GM13977 (cell line): ENCODE data around the gene HTT.

Source experiments
- DNase-seq: peaks from one replicate; pipeline ENCODE4 v3.0.0; 2012; ENCODE audit warnings: low spot score
- in situ Hi-C: fragments of 300-500 bp; cut with MboI; formaldehyde crosslinking; loops from one replicate; pipeline ENCODE4 v1.12.0; 2022; ENCODE audit warnings: low sequenced_read_pairs, low pct_unique_long_range_greater_than_20kb, mixed read lengths, inconsistent platforms; ENCODE audit not compliant: unreplicated experiment
- TF ChIP-seq, protein P1 (sequence below): IDR thresholded peaks from 2 replicates; pipeline ENCODE4 v1.5.1; 2012; ENCODE audit warnings: mild to moderate bottlenecking, control low read depth; ENCODE audit not compliant: insufficient read depth; ENCODE audit errors: extremely low read depth, missing control alignments

Gene HTT

DNA sequence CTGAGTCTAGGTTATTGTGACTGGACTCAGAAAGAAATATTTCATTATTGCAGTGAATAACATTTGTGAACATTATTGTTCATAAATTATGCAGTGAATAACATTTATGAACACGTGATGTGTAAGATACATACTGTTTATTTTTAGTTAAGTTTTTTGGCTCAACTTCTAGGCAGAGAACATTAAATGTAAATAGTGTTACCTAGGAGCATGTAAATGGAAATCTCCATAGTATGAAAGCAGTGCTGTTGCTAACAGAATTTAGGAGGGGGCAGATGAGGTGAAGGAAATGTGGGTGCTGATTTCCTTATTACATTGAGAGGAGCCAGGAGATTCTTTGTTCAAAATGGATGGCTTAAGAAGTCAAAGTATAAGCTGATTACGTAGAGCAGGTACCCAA lies 45.0 kb downstream of the HTT start:
- TF ChIP-seq, protein P1, sequence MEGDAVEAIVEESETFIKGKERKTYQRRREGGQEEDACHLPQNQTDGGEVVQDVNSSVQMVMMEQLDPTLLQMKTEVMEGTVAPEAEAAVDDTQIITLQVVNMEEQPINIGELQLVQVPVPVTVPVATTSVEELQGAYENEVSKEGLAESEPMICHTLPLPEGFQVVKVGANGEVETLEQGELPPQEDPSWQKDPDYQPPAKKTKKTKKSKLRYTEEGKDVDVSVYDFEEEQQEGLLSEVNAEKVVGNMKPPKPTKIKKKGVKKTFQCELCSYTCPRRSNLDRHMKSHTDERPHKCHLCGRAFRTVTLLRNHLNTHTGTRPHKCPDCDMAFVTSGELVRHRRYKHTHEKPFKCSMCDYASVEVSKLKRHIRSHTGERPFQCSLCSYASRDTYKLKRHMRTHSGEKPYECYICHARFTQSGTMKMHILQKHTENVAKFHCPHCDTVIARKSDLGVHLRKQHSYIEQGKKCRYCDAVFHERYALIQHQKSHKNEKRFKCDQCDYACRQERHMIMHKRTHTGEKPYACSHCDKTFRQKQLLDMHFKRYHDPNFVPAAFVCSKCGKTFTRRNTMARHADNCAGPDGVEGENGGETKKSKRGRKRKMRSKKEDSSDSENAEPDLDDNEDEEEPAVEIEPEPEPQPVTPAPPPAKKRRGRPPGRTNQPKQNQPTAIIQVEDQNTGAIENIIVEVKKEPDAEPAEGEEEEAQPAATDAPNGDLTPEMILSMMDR: no peak
- in situ Hi-C loops: no loop called here
- no peak for DNase-seq

DNA sequence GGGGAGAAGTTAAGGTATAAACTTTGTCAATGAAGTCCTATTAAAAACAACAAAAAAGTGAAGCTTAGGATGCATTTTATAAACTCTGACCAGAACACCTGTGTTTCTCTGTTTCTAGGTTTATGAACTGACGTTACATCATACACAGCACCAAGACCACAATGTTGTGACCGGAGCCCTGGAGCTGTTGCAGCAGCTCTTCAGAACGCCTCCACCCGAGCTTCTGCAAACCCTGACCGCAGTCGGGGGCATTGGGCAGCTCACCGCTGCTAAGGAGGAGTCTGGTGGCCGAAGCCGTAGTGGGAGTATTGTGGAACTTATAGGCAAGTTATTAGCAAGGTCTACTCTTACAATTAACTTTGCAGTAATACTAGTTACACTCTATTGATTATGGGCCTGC lies 46.6 kb downstream of the HTT start:
- TF ChIP-seq, protein P1: no peak
- DNase-seq: no peak
- in situ Hi-C loops: no loop called here

DNA sequence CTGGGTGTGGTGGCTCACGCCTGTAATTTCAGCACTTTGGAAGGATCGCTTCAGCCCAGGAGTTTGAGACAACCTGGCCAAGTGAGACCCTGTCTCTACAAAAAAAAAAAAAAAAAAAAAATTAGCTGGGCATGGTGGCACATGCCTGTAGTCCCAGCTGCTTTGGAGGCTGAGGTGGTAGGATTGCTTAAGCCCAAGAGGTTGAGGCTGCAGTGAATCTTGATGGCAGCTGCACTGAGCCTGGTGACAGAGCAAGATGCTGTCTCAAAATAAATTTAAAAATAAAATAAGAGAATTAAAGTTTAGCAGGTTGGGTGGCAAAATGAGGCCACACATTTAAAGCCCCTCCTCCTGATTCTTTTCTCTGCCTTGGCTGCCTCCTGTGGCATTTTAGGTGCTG lies 47.1 kb downstream of the HTT start:
- DNase-seq: no peak
- TF ChIP-seq, protein P1: no peak
- in situ Hi-C loops: no loop called here

- in situ Hi-C loops: no loop called here
- TF ChIP-seq, protein P1: no peak
- no peak for DNase-seq
Measured at GRCh38 chr4:3122081-3122563, 47.6 kb downstream of the HTT start.

DNA sequence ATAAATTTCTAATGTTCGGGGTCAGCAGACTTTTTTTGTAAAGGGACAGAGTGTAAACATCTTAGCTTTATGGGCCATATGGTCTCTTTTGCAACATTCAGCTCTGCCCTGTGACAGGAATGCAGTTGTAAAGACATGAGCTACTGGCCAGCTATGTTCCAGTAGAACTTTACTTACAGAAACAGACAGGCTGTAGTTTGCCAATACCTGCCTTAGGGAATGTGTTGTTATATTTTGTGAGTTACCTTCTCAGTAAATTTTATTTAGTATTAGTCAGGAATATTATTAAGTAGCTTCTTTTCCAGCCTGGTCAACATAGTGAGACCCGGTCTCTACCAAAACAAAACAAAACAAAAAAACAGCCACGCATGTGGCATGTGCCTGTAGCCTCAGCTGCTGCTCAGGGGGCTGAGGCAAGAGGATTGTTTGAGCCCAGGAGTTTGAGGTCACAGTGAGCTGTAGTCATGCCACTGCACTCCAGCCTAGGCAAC lies 48.7 kb downstream of the HTT start:
- in situ Hi-C loops: no loop called here
- TF ChIP-seq, protein P1: no peak
- no peak for DNase-seq

DNA sequence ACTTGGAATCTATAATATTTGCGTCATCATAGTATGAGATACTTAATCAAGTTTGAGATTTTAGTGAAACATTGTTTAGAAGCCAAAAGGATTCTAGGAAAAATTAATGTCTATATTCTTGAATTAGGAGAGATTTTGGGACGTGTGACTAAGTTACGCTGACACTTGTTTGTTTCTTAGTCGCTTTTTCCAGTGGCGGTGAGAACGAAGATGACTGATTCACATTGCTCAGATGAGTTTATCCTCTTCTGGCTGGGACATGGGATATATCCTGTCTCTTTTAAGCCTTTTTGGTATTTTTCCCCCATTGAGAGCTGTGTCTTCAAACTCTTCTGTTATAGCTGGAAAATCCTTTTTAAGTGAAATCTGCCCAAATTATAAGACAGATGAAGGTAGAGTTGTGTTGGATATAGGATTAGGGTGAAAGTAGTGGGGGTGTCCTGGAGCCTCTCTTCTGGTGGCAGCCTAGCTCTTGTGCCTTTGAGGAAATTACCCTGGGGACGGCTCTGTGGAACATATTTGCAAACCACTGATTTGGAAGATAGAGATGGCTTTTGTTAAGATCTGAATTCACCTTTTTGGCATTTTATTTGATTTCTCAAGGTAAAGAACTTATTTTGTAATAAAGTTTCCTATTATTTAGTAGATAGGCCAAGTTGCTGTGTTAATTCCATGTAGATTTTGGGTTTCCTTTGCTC lies 49.7 kb downstream of the HTT start:
- TF ChIP-seq, protein P1: no peak
- no peak for DNase-seq
- in situ Hi-C loops: no loop called here
